MG63 (cell line): Measurements from ENCODE around the gene ICA1. TPM values are rescaled to one million over a fixed set of nuclear protein-coding genes. Genes with fewer than 3 reads are reported as not detected.
A peak's percentile ranks its signal among the peaks of the same experiment; 100 is the strongest.
"Not testable (repeated sequence)": the region's sequence is repeated elsewhere in the genome, so short reads cannot be mapped to it uniquely, and the experiment has no call there.

ENCODE experiments used
- DNase-seq: peaks from one replicate; pipeline ENCODE4 v3.0.0-alpha.2; 2020
- H3K27me3 ChIP-seq: fragments of 250-450 bp; sonication (Bioruptor Pico); 2 replicates; pipeline ENCODE4 v1.5.1; 2020; ENCODE audit warnings: mild to moderate bottlenecking, moderate library complexity
- H3K36me3 ChIP-seq: fragments of 250-450 bp; sonication (Bioruptor Pico); 2 replicates; pipeline ENCODE4 v1.5.1; 2020; ENCODE audit warnings: mild to moderate bottlenecking, moderate library complexity
- H3K4me3 ChIP-seq: fragments of 250-450 bp; sonication (Bioruptor Pico); 2 replicates; pipeline ENCODE4 v1.5.1; 2020; ENCODE audit warnings: mild to moderate bottlenecking, moderate library complexity
- H3K9me3 ChIP-seq: fragments of 250-450 bp; sonication (Bioruptor Pico); 2 replicates; pipeline ENCODE4 v1.5.1; 2020; ENCODE audit warnings: mild to moderate bottlenecking, moderate library complexity
- total RNA-seq: library from RNA; depleted of rRNA; stranded (reverse); fragments of >200 nt; shearing (Covaris generic); gene quantifications from 2 replicates; pipeline ENCODE4 v1.2.3, GENCODE V29; 2014; ENCODE audit warnings: low replicate concordance; rRNA removed

Gene ICA1
- not detected in 2 replicates for total RNA-seq

DNA sequence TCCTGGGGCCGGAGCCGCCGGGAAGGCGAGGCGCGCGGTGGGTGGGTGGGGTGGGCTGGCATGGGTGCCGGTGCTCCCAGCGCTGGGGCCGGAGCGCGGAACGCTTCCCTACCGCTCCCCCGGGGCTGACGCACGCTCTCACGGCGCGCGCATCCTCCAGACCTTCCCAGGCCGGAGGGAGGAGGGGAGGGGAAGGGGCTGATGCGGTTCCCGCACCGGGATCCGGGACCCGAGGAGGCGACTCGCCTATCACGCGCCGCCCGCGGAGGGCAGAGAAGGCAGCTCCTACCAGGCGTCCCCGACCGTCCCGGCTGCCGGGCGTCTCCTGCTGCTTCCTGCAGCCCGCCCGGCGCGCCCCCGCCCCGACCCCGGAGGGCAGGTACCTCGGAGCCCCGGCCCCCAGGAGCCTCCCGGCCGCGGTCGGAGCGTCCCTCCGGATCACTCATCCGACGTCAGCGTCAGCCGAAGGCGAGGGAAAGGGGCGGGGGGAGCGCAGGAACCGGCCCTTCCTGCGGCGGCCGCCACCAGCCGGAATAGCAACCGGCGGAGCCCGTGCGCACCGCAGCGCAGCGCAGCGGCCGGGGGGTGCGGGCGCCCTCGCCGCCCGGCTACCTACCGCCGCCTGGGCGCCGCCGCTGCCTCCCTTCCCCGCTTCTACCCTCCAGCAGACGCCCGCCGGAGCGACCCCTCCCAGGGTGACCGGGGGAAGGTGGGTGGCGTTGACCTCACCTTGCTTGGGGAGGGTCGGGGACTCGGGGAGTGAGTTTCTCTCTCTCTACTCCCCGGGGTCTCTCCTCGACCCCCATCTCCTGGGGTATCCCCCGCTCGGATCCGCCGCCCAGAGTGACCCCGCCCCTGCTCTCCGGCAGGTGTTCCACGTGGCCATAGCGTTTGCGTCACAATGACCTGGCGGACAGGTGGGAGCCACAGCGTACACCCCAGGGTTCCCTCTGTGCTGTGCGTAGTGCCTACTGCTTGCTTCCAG is at the start of gene ICA1:
ICA1 (minus strand) TSS at position 457 of the 985 bp plus-strand sequence. CDS start 26,241 bp downstream, outside the sequence.
- Histone ChIP-seq H3K36me3 (no peaks in the 10 kb centered on the region), H3K27me3 (peaks cover 22% of the 10 kb centered on the region), H3K4me3 (peak within 1 kb of the TSS; percentile 44), H3K9me3 (no peaks in the 10 kb centered on the region)
- DNase-seq, result peak; percentile 37

DNA sequence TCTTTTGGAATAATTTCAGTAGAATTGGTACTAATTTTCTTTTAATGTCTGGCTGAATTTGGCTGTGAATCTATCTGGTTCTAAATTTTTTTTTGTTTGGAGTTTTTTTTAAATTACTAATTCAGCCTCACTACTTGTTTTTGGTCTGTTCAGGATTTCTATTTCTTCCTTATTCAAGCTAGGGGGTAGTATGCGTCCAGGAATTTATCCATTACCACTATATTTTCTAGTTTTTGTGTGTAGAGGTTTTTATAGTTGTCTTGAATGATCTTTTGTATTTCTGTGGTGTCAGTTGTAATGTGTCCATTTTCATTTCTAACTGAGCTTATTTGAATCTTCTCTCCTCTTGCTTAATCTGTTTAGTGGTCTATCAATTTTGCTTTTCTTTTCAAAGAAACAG is 48.9 kb upstream of the ICA1 start:
- Histone ChIP-seq H3K9me3 (no peaks in the 10 kb centered on the region), H3K4me3 (no peak overlapping the region), H3K36me3 (no peaks in the 10 kb centered on the region), H3K27me3 (no peaks in the 10 kb centered on the region)
- DNase-seq, result no peak

DNA sequence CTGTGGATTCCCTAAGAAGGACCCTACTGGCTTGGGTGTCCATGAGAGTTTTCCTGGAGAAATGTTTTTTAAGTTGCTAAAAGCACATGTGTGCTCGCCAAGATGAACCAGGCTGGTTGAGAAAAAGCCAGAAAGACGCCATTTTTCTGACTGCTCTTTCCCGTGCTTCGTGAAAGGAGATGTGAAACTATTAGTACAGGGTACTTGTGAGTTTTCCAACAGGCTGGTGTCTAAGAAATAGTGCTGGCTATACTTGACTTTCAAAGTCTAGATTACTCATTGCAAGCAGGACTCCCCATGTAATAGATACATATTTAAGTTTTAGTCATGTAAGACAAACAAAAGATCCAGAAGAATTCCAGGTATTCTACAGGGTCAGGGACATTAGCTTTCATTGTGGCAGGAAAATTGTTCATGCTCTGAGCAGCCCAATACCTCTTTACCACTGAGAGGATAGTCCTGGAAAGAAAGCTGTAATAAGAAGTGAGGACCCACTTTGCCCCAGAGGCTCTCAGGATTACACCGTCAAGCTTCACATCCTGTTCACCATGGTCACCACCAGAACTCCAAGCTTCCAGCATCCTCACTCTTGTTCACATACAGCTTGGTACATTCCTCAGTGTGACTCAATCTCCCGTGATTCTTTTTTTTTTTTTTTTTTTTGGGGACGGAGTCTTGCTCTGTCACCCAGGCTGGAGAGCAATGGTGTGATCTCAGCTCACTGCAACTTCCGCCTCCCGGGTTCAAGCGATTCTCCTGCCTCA is 43.8 kb upstream of the ICA1 start:
- no peaks in the 10 kb centered on the region for H3K27me3 ChIP-seq
- no peak for DNase-seq
- H3K4me3 ChIP-seq, result no peak overlapping the region
- H3K36me3 ChIP-seq, result no peaks in the 10 kb centered on the region
- H3K9me3 ChIP-seq, result no peaks in the 10 kb centered on the region

DNA sequence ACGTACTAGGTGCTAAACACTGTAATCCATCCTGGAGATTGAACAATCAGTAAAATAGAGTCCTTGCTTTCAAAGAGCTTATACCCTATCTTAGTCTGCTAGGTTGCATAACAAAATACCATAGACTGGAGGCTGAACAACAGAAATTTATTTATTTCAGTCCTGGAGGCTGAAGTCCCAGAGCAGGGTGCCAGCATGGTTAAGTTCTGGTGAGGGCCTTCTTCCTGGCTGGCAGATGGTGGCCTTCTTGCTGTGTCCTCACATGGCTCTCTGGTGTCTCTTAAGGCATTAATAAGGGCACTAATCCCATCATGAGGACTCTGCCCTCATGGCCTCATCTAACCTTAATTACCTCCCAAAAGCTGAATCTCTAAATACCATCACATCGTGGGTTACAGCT is 43.1 kb upstream of the ICA1 start:
- no peaks in the 10 kb centered on the region for H3K9me3 ChIP-seq
- no peaks in the 10 kb centered on the region for H3K36me3 ChIP-seq

DNA sequence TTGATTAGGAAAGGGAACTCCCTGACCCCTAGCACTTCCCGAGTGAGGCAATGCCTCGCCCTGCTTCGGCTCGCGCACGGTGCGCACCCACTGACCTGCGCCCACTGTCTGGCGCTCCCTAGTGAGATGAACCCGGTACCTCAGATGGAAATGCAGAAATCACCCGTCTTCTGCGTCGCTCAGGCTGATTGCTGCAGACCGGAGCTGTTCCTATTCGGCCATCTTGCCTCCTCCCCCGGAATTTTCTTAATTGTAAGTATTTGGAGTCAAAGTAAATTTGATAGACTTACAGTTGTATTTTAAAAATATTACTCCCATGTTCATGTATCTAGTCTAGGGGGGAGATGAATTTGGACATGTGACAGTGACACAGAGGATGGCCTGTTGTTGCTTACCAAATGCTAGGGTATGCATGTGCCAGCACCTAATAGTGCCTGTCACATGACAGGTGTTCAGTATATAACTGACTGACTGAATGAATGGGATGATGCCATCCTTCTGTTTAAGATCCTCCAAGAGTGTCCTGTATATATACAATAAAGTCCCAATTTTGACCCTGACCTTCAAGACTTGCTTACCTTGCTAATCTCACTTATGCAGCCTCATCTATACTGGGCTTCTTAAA is 42.0 kb upstream of the ICA1 start:
- no peaks in the 10 kb centered on the region for H3K27me3 ChIP-seq
- no peak overlapping the region for H3K4me3 ChIP-seq
- no peaks in the 10 kb centered on the region for H3K36me3 ChIP-seq
- no peak for DNase-seq
- H3K9me3 ChIP-seq, result no peaks in the 10 kb centered on the region

More for the DNA sequence above, 43.1 kb upstream of the ICA1 start:
- H3K27me3 ChIP-seq, result no peaks in the 10 kb centered on the region
- H3K4me3 ChIP-seq, result no peak overlapping the region
- no peak for DNase-seq

DNA sequence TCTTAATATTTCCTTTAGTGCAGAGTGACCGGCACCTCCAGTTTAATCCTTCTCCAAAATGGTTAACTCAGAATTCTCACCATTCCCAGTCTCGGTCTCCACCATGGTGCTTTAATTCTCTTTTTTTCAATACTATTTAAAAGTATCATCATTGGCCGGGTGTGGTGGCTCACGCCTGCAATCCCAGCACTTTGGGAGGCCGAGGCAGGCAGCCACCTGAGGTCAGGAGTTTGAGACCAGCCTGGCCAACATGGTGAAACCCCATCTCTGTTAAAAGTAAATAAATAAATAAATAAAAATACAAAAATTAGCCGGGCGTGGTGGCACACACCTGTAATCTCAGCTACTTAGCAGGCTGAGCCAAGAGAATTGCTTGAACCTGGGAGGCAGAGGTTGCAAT is 35.1 kb upstream of the ICA1 start:
- not testable (repeated sequence) for H3K9me3 ChIP-seq, H3K4me3 ChIP-seq, H3K36me3 ChIP-seq, DNase-seq, H3K27me3 ChIP-seq

DNA sequence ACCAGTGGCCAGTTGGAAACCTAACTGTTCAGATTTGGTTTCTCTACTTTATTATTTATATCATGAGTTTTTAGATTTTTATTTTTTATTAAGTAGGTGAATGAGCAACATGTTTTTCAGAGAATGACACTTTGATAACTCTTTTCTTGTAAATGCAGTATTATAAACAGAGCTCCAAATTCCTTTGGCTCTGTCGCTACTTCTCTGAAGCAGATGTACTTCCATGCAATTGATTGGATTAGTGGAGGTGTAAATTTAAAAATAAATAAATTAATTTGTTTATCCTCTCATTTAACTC is 34.3 kb upstream of the ICA1 start:
- no peak for DNase-seq
- Histone ChIP-seq H3K36me3 (no peaks in the 10 kb centered on the region), H3K9me3 (no peaks in the 10 kb centered on the region), H3K4me3 (no peak overlapping the region), H3K27me3 (no peaks in the 10 kb centered on the region)

DNA sequence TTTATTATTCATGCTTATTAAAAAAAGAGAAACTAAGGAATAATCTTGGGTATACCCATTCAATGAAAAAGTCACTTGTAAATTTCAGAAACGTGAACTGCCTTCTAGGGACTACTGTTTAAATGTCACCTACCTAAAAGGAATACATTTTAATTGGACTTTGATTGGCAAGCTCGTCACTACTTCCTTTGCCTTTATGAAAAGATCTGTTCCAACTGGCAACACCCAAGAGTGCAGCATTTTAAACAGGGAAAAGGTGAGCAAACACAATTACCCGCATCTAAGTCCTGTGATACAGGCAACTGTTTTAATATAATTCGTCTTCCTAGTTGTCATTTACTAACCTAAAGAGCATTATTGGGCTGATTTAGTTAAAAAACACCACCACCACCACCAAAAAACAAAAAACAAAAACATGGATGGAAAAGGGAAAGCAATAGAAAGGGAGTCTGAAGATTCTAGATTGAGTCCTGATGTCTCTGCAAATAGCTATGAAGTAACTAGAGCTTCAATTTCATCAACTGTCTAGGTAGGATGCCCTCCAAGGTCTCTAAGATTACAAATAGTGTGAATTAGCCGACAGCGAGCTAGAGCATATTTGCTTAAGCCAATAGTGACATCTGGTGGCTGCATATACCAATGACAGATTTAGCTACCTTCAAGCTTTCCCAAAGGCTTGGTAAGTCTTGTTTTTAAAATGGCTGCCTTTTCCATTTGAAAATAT is 33.8 kb upstream of the ICA1 start:
- no peak overlapping the region for H3K4me3 ChIP-seq
- no peaks in the 10 kb centered on the region for H3K36me3 ChIP-seq
- no peak for DNase-seq
- H3K27me3 ChIP-seq, result no peaks in the 10 kb centered on the region
- no peaks in the 10 kb centered on the region for H3K9me3 ChIP-seq

DNA sequence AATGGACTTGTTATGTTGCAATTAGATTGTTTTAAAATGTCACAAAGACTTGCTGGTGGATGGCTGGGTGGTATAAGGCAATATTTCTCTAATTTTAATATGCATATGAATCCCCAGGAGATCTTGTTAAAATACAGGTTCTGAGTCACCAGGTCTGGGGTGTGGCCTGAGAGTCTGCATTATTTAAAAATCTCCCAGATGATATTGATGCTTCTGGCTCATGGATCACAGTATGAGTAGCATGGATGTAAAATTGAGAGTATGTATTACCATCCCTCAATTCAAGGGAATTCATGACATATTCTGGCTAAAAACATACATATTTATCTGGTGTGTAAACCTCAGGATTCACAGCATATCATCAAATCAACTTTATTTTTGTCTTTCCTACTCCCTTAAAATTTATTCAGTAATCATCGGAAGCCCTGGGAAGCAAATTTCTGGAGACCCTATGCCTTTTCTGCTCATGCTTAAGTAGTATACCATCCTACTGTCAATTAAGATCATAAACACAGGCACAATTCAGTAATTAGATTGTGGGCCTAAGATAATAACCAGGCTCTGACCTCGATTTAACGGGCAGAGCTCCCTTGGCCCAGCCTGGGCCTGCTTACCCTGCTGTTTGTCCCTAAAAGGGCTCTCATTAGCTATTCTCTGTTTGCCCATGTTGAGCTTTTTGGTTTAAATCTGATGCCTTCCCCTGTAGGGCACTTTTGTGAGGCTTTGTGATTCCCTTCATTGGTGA is 29.6 kb upstream of the ICA1 start:
- H3K27me3 ChIP-seq, result no peaks in the 10 kb centered on the region
- H3K36me3 ChIP-seq, result no peaks in the 10 kb centered on the region
- H3K4me3 ChIP-seq, result no peak overlapping the region
- DNase-seq, result no peak
- H3K9me3 ChIP-seq, result no peaks in the 10 kb centered on the region

DNA sequence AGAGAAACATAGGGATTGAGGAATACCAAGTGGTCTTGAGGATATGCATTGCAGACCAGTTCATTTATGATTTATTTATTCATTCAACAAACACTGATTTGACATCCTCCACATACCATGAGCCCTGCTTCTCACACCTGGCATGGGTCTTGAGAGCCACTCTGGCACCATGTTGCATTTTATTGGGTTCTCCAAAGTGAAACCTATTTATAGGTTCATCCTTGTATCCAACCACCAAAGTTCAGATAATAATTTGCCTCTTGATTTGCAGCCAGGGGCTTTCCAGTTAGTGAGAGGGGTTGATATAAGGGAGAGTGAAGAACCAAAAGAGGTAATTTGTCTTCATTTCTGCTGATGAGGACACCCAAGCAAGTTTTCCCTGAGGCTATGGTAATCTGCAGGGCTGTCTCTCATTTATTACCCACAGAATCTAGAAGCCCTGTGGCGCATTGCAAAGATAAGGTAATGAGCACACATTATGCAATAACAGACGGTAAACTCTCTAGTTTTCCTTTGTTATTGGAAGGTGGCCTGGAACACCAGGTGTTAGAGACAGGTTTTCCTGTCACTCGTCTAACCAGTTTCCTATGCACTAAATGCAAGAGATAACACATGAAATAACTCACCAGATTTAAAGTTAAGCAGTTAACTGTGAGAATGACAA is 28.8 kb upstream of the ICA1 start:
- no peak overlapping the region for H3K4me3 ChIP-seq
- H3K27me3 ChIP-seq, result no peaks in the 10 kb centered on the region
- DNase-seq, result no peak
- no peaks in the 10 kb centered on the region for H3K9me3 ChIP-seq
- no peaks in the 10 kb centered on the region for H3K36me3 ChIP-seq

DNA sequence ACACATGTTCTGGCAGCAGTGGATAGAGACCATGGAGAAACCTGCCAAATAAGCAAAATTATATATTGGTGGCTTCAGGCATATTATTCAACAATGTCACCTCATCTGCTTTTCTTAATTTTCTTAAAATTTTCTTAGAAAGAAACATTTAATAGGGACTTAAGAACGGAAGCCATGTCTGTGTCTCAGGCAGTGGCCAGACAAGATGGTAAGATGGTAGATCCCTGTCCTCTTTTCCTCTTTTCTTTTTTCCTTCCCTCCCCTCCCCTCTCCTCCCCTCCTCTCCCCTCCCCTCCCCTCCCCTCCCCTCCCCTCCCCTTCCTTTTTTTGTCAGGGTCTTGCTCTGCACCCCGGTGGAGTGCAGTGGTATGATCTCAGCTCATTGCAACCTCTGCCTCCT is 24.2 kb upstream of the ICA1 start:
- Histone ChIP-seq H3K4me3 (no peak overlapping the region), H3K27me3 (no peaks in the 10 kb centered on the region), H3K9me3 (no peaks in the 10 kb centered on the region), H3K36me3 (no peaks in the 10 kb centered on the region)
- DNase-seq, result no peak

DNA sequence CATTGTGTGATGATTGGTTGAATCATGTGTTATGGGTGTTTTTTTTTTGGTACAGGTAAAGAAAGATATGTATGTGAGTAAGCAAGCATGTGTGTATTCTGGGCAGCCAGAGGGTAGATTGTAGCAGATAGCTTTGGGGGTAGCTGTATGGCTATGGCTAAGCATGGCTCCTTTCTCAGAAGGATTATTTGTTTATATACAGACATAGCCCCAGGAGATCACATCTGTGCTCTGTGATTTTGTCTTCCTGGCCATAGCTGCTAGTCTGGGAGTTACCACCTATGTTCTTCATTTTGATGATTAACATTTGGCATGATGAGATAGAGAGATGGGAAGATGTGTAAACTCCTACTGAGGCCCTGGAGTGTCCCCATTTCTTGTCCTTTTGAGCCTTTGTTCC is 23.2 kb upstream of the ICA1 start:
- Histone ChIP-seq H3K4me3 (no peak overlapping the region), H3K36me3 (no peaks in the 10 kb centered on the region), H3K27me3 (no peaks in the 10 kb centered on the region), H3K9me3 (no peaks in the 10 kb centered on the region)
- DNase-seq, result no peak

DNA sequence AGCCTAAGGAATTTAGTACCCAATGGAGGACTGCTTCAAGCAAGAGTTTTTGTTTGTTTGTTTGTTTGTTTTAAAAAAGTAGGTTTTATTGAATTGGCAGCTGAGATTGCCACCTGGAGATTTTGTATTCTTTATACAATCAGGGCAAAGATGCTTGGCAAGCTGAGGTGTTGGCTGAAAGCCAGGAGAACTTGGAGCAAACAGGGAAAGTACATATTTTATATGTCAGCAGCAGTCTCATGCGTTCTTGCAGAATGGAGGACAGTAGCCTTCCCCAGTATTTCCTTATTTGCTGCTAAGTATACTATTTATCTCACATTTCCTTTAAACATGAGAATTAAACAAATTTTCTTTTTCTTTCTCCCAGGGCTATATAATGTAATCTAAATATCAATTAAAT is 22.6 kb upstream of the ICA1 start:
- Histone ChIP-seq H3K27me3 (no peaks in the 10 kb centered on the region), H3K4me3 (no peak overlapping the region), H3K36me3 (no peaks in the 10 kb centered on the region), H3K9me3 (no peaks in the 10 kb centered on the region)
- DNase-seq, result no peak

DNA sequence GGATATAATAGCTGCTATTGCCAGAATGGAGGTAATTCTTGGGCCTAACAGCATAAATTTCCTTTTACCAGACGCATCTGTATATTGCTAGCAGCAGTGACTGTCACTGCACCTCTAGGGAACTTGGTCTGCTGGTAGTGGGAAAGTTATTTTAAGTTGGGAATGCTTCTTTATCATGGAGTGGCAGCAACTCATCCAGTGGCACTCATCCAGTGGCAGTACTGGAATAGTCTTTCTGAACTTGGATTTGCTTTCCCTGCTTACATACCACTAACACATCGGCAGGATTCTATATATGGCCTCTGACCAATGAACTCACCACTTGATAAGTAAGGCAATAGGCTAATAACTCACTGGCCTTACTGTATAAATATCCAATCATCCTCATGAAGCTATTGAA is 22.0 kb upstream of the ICA1 start:
- no peaks in the 10 kb centered on the region for H3K27me3 ChIP-seq
- H3K4me3 ChIP-seq, result no peak overlapping the region
- no peaks in the 10 kb centered on the region for H3K9me3 ChIP-seq
- no peaks in the 10 kb centered on the region for H3K36me3 ChIP-seq
- DNase-seq, result no peak

DNA sequence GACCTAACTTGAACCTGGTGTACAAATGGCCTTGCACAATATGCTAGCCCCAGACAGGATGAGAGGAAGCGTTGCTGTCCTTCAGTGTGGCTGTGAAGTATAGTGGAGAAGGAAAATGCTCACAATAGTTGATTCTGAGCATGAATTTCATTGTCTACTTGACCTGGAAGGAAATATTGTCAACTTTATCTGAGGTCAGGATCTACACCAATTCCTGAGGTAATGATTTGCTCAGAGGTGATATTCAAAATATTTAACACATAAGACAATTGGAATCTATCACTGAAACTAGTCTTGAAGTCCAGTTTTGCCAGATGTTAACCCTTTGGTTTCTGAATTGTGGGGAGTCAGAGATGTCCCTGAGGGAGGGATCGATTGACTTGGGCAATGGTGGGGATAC is 20.9 kb upstream of the ICA1 start:
- H3K36me3 ChIP-seq, result no peaks in the 10 kb centered on the region
- DNase-seq, result no peak
- no peak overlapping the region for H3K4me3 ChIP-seq
- no peaks in the 10 kb centered on the region for H3K9me3 ChIP-seq
- H3K27me3 ChIP-seq, result no peaks in the 10 kb centered on the region

DNA sequence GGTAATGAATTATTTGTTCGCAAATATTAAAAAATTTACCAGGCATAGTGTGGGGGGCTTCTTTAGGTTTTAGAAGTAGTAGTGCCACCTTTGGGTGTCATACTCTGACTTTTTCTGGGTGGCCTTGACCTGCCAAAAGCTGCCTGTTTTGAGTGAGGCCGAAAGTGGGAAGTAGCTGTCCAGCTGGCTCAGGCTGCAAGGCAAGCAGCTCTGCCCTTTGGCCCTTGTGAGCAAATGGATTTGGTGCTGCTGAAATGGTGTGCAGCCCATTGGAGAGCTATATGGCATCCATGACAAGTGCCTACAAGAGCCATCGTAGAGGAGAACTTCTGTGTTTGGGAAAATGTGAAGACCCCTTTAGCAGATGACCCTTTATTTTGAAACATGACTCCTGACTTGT is 20.2 kb upstream of the ICA1 start:
- no peak overlapping the region for H3K4me3 ChIP-seq
- no peaks in the 10 kb centered on the region for H3K27me3 ChIP-seq
- no peaks in the 10 kb centered on the region for H3K9me3 ChIP-seq
- no peak for DNase-seq
- no peaks in the 10 kb centered on the region for H3K36me3 ChIP-seq
